OCI-LY1 (cell line): ENCODE measurements around the gene SENP3.

Source experiments
- H2AFZ ChIP-seq: fragments of 200-600 bp; sonication (generic), shearing (Covaris generic); 2 replicates; pipeline ENCODE4 v1.6.0; 2014; ENCODE audit warnings: antibody characterized with exemption, mild to moderate bottlenecking, low read length
- H3F3A ChIP-seq: fragments of 200-600 bp; sonication (generic), shearing (Covaris generic); 2 replicates; pipeline ENCODE4 v1.6.0; 2014; ENCODE audit warnings: mild to moderate bottlenecking, antibody characterized with exemption, low read length, moderate library complexity; ENCODE audit not compliant: insufficient read depth
- H3K27ac ChIP-seq: fragments of 200-600 bp; sonication (generic); 2 replicates; pipeline ENCODE4 v1.5.1; 2014; ENCODE audit warnings: low read length, mixed run types, mild to moderate bottlenecking, low read depth; ENCODE audit not compliant: poor library complexity, severe bottlenecking
- H3K27me3 ChIP-seq: fragments of 200-600 bp; sonication (generic); 2 replicates; pipeline ENCODE4 v1.6.0; 2014; ENCODE audit warnings: antibody characterized with exemption, mild to moderate bottlenecking, low read length, moderate library complexity; ENCODE audit not compliant: insufficient read depth
- H3K36me3 ChIP-seq: fragments of 200-600 bp; sonication (generic); 2 replicates; pipeline ENCODE4 v1.6.1; 2014; ENCODE audit warnings: mild to moderate bottlenecking, antibody characterized with exemption, low read length, moderate library complexity, mixed read lengths; ENCODE audit not compliant: insufficient read depth
- H3K4me1 ChIP-seq: fragments of 200-600 bp; sonication (generic); 2 replicates; pipeline ENCODE4 v1.5.1; 2014; ENCODE audit warnings: mild to moderate bottlenecking, low read length, moderate library complexity; ENCODE audit not compliant: insufficient read depth, severe bottlenecking
- H3K4me2 ChIP-seq: fragments of 200-600 bp; sonication (generic), shearing (Covaris generic); 2 replicates; pipeline ENCODE4 v1.6.1; 2014; ENCODE audit warnings: low read length
- H3K4me3 ChIP-seq: fragments of 200-600 bp; sonication (generic); 2 replicates; pipeline ENCODE4 v1.5.1; 2014; ENCODE audit warnings: low read length, low read depth, mild to moderate bottlenecking, mixed read lengths; ENCODE audit not compliant: poor library complexity, severe bottlenecking
- H3K79me2 ChIP-seq: fragments of 200-600 bp; shearing (Covaris generic); 2 replicates; pipeline ENCODE4 v1.6.1; 2016; ENCODE audit warnings: mixed run types, low read length, mixed read lengths; ENCODE audit not compliant: insufficient read depth
- H3K9ac ChIP-seq: fragments of 200-600 bp; sonication (generic), shearing (Covaris generic); 2 replicates; pipeline ENCODE4 v1.6.1; 2014; ENCODE audit warnings: mild to moderate bottlenecking, low read length, mixed read lengths
- H3K9me2 ChIP-seq: fragments of 200-600 bp; sonication (generic), shearing (Covaris generic); 2 replicates; pipeline ENCODE4 v1.6.1; 2014; ENCODE audit warnings: low read depth, mild to moderate bottlenecking, low read length, mixed read lengths
- H3K9me3 ChIP-seq: fragments of 200-600 bp; shearing (Covaris generic); 2 replicates; pipeline ENCODE4 v1.6.1; 2014; ENCODE audit warnings: low read length, mixed read lengths
- H4K20me1 ChIP-seq: fragments of 200-600 bp; sonication (generic), shearing (Covaris generic); 2 replicates; pipeline ENCODE4 v1.6.0; 2016; ENCODE audit warnings: mild to moderate bottlenecking, low read length; ENCODE audit not compliant: insufficient read depth
- CTCF ChIP-seq: fragments of 200-600 bp; sonication (generic), shearing (Covaris generic); IDR thresholded peaks from 2 replicates; pipeline ENCODE4 v1.5.1; 2017; ENCODE audit warnings: mild to moderate bottlenecking, antibody characterized with exemption, low read length, moderate library complexity, mixed read lengths
- EZH2 ChIP-seq: fragments of 200-600 bp; sonication (generic), shearing (Covaris generic); IDR thresholded peaks from 2 replicates; pipeline ENCODE4 v1.8.0; 2017; ENCODE audit warnings: borderline replicate concordance, mixed run types, mild to moderate bottlenecking, antibody characterized with exemption, low read length, moderate library complexity, mixed read lengths

The SENP3 gene

GRCh38 chr17:7589891-7590691, 28.4 kb downstream of the SENP3 start, which contains the start of gene SOX15:
SOX15 (minus strand) TSS chr17:7590094; CDS start chr17:7589676, 418 bp downstream.
- Histone ChIP-seq H3K36me3 (peaks cover 75% of the 10 kb centered on the region), H3K27me3 (no peaks in the 10 kb centered on the region), H3K4me1 (peaks cover 6% of the 10 kb centered on the region), H3K9ac (no peak within 1 kb of the TSS), H2AFZ (no peak within 1 kb of the TSS), H3K79me2 (no peaks in the 10 kb centered on the region), H3K27ac (no peak within 1 kb of the TSS), H3K9me2 (no peaks in the 10 kb centered on the region), H4K20me1 (no peaks in the 10 kb centered on the region), H3F3A (no peaks in the 10 kb centered on the region), H3K9me3 (no peaks in the 10 kb centered on the region), H3K4me3 (no peak within 1 kb of the TSS), H3K4me2 (no peak within 1 kb of the TSS)
- TF ChIP-seq CTCF, result no peak

GRCh38 chr17:7590743-7591142, 29.0 kb downstream of the SENP3 start:
- H3K9ac ChIP-seq, result no peak overlapping the region
- H3K9me3 ChIP-seq, result no peaks in the 10 kb centered on the region
- no peak overlapping the region for H2AFZ ChIP-seq
- no peaks in the 10 kb centered on the region for H3K4me1 ChIP-seq
- no peak overlapping the region for H3K4me3 ChIP-seq
- no peaks in the 10 kb centered on the region for H3K79me2 ChIP-seq
- H3K9me2 ChIP-seq, result no peaks in the 10 kb centered on the region
- no peak overlapping the region for H3K27ac ChIP-seq
- no peaks in the 10 kb centered on the region for H4K20me1 ChIP-seq
- H3K4me2 ChIP-seq, result no peak overlapping the region
- no peaks in the 10 kb centered on the region for H3K27me3 ChIP-seq
- H3F3A ChIP-seq, result no peaks in the 10 kb centered on the region
- H3K36me3 ChIP-seq, result peaks cover 82% of the 10 kb centered on the region
- TF ChIP-seq EZH2, result no peak
- TF ChIP-seq CTCF, result no peak

- no peak overlapping the region for H3K27ac ChIP-seq
These were observed 29.9 kb downstream of the SENP3 start for GRCh38 chr17:7591596-7591995.

More at GRCh38 chr17:7591596-7591995, 29.9 kb downstream of the SENP3 start:
- Histone ChIP-seq H3K79me2 (no peaks in the 10 kb centered on the region), H3K4me2 (no peak overlapping the region), H3K4me1 (no peaks in the 10 kb centered on the region), H4K20me1 (no peaks in the 10 kb centered on the region), H3K4me3 (no peak overlapping the region), H3K9me2 (no peaks in the 10 kb centered on the region), H3F3A (no peaks in the 10 kb centered on the region), H2AFZ (no peak overlapping the region), H3K9ac (no peak overlapping the region), H3K36me3 (peaks cover 91% of the 10 kb centered on the region), H3K9me3 (no peaks in the 10 kb centered on the region), H3K27me3 (no peaks in the 10 kb centered on the region)
- TF ChIP-seq EZH2, result no peak
- no peak for TF ChIP-seq CTCF
